ACC112 (cell line): Measurements from ENCODE around the gene ADPRHL1.
"Not testable (repeated sequence)": the region's sequence is repeated elsewhere in the genome, so short reads cannot be mapped to it uniquely, and the experiment has no call there.

Experiments used
- H2AFZ ChIP-seq: fragments of 200-600 bp; sonication (generic); one replicate; pipeline ENCODE4 v1.6.0; 2017; ENCODE audit warnings: antibody characterized with exemption, low read length; ENCODE audit not compliant: unreplicated experiment
- H3K27ac ChIP-seq: fragments of 200-600 bp; sonication (generic); 2 replicates; pipeline ENCODE4 v1.5.1; 2014; ENCODE audit warnings: low read depth, mild to moderate bottlenecking, antibody characterized with exemption, low read length, moderate library complexity
- H3K27me3 ChIP-seq: fragments of 200-600 bp; sonication (generic); 2 replicates; pipeline ENCODE4 v1.6.1; 2014; ENCODE audit warnings: mild to moderate bottlenecking, antibody characterized with exemption, low read length, moderate library complexity, mixed read lengths; ENCODE audit not compliant: insufficient read depth
- H3K36me3 ChIP-seq: fragments of 200-600 bp; sonication (generic); 2 replicates; pipeline ENCODE4 v1.6.1; 2016; ENCODE audit warnings: mild to moderate bottlenecking, antibody characterized with exemption, low read length, moderate library complexity, mixed read lengths; ENCODE audit not compliant: insufficient read depth
- H3K4me1 ChIP-seq: fragments of 200-600 bp; sonication (generic); one replicate; pipeline ENCODE4 v1.6.1; 2016; ENCODE audit warnings: low read length, mixed read lengths; ENCODE audit not compliant: insufficient read depth, unreplicated experiment, control insufficient read depth
- H3K4me3 ChIP-seq: fragments of 200-600 bp; sonication (generic); 2 replicates; pipeline ENCODE4 v1.5.1; 2014; ENCODE audit warnings: mild to moderate bottlenecking, low read depth, low read length
- H3K79me2 ChIP-seq: fragments of 200-600 bp; sonication (generic); one replicate; pipeline ENCODE4 v1.6.0; 2016; ENCODE audit warnings: low read length; ENCODE audit not compliant: control insufficient read depth, unreplicated experiment, insufficient read depth

The ADPRHL1 gene

DNA sequence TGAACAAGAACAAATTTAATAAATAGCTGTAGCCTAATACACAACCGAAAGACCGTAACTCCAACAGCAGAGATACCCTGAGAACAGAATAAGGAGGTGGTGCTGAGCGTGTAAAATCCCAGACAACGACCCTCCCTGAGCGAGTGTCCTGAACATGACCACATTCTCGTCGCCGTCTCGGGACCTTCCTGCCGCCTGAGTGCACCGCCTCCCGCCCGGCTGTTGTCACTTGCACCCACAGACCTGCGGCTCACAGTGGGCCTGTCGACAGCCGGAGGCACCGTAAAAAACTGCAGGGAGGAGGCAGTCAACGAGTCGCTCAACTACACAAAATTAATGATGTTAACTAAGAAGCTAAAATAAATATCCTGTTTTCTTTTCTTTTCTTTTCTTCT lies 53.5 kb downstream of the ADPRHL1 start:
- no peak overlapping the region for H2AFZ ChIP-seq
- H3K79me2 ChIP-seq: no peaks in the 10 kb centered on the region
- no peak overlapping the region for H3K27ac ChIP-seq
- no peaks in the 10 kb centered on the region for H3K27me3 ChIP-seq
- no peak overlapping the region for H3K4me3 ChIP-seq
- no peaks in the 10 kb centered on the region for H3K4me1 ChIP-seq
- no peaks in the 10 kb centered on the region for H3K36me3 ChIP-seq

DNA sequence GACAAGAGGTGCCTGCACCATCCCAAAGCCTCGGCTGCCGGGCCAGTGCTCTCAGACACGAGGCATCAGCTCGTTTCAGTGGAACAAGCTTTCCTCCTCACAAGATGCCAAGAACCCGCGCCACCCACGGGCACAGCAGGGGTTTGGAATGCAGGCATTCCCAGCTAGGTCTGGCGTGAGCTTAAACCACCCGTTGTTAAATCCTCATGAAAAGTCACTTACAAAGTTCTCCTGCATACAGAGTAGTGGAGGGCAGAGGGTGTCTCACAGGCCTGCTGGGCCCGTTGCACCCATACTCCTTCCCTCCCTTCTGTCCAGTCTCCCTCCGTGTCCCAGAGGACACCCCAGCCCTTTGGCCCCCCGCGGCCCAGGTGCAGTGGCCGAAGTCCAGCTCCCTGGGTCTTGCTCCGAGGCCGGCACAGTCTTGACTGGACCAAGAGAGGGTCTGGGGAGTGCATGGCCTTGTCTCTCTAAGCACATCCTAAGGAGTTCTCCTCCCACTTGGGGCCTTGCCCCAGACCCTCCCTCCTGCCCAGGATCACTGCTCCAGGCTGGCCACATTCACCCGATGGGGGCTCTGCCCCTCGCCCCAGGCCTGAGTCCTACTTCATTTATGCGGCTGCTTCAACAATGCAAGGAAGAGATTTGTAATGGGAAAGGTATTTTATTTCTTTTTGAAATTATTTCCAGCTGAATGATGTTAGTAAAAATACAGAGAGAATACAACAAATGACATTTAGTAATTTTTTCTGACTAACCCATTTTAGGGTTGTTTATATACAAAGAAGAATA lies 54.1 kb downstream of the ADPRHL1 start:
- Histone ChIP-seq H3K4me3 (no peak overlapping the region), H3K36me3 (no peaks in the 10 kb centered on the region), H3K4me1 (no peaks in the 10 kb centered on the region), H3K79me2 (no peaks in the 10 kb centered on the region), H3K27ac (no peak overlapping the region), H3K27me3 (no peaks in the 10 kb centered on the region), H2AFZ (no peak overlapping the region)

DNA sequence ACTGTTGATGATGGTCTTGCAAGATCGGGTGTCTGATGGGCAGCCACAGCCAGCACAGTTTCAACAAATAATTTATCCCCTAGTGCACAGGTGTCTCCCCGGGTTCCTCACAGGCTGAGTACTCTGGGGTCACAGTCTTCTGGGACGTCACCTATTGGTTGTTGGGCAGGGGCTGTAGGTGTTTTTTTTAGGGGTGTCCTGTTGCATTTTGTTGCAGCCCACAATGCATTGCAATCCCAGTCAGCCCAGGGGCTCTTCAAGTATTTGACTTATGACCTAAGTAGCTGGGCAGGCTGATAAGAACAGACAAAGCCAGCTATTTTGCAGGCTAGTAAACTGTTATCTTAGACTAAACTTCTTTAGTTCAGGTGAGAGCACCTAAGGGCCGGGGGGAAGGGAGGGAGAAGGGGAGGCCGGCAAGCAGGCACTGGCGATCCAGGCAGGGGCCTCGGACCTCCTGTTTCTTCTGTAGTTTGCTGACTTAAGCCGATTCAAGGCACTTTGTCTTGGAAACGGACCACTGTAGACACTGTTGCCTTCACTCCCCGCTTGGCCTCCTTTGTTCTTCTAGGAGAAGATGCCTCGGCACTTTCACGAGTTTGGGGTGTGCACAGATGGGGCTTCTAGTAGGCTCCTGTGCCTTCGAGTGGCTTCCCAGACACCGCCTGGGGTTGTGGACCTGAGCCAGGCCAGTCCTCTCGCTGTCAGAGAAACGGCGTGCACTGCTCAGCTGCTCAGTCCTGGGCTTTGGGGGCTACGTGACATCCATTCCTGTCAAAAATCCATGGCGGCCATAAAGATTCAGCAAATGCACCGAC lies 55.5 kb downstream of the ADPRHL1 start:
- H3K4me3 ChIP-seq: no peak overlapping the region
- H3K27ac ChIP-seq: no peak overlapping the region
- H3K4me1 ChIP-seq: peaks cover 5% of the 10 kb centered on the region
- H3K27me3 ChIP-seq: no peaks in the 10 kb centered on the region
- no peaks in the 10 kb centered on the region for H3K79me2 ChIP-seq
- H3K36me3 ChIP-seq: no peaks in the 10 kb centered on the region
- no peak overlapping the region for H2AFZ ChIP-seq

DNA sequence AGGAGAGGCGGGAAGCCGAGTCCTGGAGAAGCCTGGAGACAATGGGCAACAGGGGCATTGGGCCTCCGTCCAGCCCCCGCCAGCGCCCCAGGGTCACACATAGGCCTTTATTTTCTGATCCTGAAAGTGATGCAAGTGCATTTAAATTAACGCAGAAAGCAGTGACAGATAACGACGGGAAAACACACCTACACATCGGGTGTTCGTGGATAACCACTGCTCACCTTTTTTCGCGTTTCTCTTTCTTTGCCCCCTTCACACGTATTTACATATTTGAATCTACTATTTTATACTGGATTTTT lies 59.0 kb downstream of the ADPRHL1 start:
- H3K4me3 ChIP-seq: peak overlapping the region; percentile 83; the same call in 1 of the 2 replicates
- H3K27ac ChIP-seq: no peak overlapping the region
- H3K4me1 ChIP-seq: peaks cover 5% of the 10 kb centered on the region
- no peak overlapping the region for H2AFZ ChIP-seq
- H3K27me3 ChIP-seq: no peaks in the 10 kb centered on the region
- no peaks in the 10 kb centered on the region for H3K36me3 ChIP-seq
- H3K79me2 ChIP-seq: no peaks in the 10 kb centered on the region

DNA sequence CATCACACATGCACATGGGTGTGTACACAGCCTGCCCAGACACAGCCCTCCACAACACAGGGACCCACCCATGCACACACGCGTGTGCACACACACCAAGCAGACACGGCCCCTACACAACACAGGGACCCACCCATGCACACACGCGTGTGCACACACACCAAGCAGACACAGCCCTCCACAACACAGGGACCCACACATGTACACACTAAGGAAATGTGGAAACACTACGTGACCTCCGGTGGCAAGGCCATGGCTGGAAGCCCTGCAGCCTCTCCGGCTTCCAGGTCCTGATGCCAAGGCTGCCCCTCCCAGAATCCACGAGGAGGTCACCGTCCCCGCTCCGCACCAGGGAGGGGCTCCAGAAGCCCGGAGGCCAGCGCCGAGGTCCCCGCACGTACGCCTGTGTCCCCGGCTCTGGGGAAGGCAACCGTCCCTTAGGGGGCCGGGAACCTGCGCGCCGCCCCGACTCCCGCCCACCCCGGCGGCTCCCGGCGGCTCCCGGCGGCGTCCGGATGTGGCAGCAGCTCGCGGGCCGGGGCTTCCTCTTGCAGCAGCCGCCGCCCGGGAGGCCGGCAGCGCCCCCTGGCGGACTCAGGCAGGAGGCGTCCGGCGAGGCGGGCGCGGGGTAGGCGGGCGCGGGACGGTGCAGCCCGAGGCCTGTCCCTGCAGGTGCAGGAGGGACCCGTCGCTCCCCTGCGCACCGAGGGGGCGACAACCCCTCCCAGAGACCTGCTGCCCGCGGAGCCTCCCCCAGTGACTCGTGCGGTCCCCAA lies 59.5 kb downstream of the ADPRHL1 start:
- no peaks in the 10 kb centered on the region for H3K36me3 ChIP-seq
- H2AFZ ChIP-seq: peak overlapping the region; percentile 67
- no peak overlapping the region for H3K27ac ChIP-seq
- H3K4me3 ChIP-seq: peak overlapping the region; percentile 83
- peaks cover 5% of the 10 kb centered on the region for H3K4me1 ChIP-seq
- H3K27me3 ChIP-seq: no peaks in the 10 kb centered on the region
- no peaks in the 10 kb centered on the region for H3K79me2 ChIP-seq

DNA sequence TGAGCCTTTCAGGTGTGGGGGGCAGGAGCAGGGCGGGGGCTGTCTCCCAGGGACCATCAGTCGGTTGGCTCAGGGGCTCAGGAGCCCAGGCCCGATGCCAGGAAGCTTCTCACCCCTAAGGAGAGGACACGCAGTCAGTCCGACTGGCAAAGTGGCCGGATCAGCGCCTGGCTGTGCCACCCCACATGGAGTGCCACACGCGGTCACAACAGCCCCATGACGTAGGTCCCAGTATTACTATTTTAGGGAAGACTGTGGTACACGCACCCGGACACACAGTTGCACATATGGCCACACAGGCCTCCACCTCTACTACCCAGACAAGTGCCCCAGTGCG lies 60.1 kb downstream of the ADPRHL1 start:
- Histone ChIP-seq H3K27me3 (no peaks in the 10 kb centered on the region), H3K36me3 (no peaks in the 10 kb centered on the region), H2AFZ (peak overlapping the region; percentile 67), H3K79me2 (no peaks in the 10 kb centered on the region), H3K4me3 (peak overlapping the region; percentile 83), H3K27ac (no peak overlapping the region), H3K4me1 (peaks cover 5% of the 10 kb centered on the region)

DNA sequence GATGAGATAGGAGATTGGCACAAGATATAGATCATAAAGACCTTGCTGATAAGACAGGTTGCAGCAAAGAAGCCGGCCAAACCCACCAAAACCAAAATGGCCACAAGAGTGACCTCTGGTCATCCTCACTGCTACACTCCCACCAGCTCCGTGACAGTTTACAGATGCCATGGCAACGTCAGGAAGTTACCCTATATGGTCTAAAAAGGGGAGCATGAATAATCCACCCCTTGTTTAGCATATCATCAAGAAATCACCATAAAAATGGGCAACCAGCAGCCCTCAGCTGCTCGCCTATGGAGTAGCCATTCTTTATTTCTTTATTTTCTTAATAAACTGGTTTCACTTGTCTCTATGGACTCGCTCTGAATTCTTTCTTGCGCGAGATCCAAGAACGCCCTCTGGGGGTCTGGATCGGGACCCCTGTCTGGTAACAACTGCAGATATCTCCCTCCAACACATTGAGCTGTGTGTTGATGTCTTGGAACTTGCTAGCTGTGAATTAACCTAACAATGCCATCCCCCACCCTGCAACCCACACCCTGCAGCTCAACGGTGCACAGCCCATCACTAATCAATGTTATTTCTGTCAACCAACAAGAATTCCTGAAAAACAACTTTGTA lies 62.3 kb downstream of the ADPRHL1 start:
- H3K27ac ChIP-seq: no peak overlapping the region

DNA sequence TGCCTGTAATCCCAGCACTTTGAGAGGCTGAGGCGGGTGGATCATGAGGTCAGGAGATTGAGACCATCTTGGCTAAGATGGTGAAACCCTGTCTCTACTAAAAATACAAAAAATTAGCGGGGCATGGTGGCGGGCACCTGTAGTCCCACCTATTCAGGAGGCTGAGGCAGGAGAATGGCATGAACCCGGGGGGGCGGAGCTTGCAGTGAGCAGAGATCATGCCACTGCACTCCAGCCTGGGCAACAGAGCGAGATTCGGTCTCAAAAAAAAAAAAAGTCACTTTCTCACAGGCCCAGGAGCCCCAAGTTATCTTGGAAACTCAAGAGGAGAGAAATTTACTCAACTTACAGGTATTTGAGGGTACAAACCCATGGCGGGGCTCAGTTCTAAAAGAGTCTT lies 63.7 kb downstream of the ADPRHL1 start:
- not testable (repeated sequence) for H3K27me3 ChIP-seq, H2AFZ ChIP-seq, H3K36me3 ChIP-seq, H3K79me2 ChIP-seq, H3K4me1 ChIP-seq, H3K27ac ChIP-seq, H3K4me3 ChIP-seq

More for the DNA sequence above, 62.3 kb downstream of the ADPRHL1 start:
- peaks cover 5% of the 10 kb centered on the region for H3K4me1 ChIP-seq
- H3K79me2 ChIP-seq: no peaks in the 10 kb centered on the region
- H3K27me3 ChIP-seq: no peaks in the 10 kb centered on the region
- H3K36me3 ChIP-seq: no peaks in the 10 kb centered on the region
- H2AFZ ChIP-seq: no peak overlapping the region
- no peak overlapping the region for H3K4me3 ChIP-seq

DNA sequence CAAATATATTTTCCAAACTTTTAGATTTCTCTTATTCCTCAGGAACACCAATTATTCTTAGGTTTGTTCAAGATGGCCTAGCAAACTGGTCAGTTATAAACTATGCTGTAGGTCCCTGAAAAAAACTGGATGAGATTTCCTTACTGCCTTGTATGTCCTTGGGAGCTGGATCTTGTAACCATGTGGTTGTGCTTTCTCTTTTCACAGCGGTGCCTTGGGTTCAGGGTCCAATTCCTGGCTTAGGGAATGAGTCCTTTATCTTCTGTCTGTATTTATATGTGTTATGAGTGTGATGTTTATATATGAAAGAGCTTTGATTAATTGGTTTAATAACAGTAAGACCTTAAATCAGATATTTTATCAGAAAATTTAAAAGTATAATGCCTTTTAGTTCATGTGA lies 65.9 kb downstream of the ADPRHL1 start:
- Histone ChIP-seq H3K79me2 (no peaks in the 10 kb centered on the region), H3K4me1 (no peaks in the 10 kb centered on the region), H3K27me3 (peaks cover 4% of the 10 kb centered on the region; the same call in 1 of the 2 replicates), H3K36me3 (no peaks in the 10 kb centered on the region), H3K4me3 (no peak overlapping the region), H2AFZ (no peak overlapping the region), H3K27ac (no peak overlapping the region)

DNA sequence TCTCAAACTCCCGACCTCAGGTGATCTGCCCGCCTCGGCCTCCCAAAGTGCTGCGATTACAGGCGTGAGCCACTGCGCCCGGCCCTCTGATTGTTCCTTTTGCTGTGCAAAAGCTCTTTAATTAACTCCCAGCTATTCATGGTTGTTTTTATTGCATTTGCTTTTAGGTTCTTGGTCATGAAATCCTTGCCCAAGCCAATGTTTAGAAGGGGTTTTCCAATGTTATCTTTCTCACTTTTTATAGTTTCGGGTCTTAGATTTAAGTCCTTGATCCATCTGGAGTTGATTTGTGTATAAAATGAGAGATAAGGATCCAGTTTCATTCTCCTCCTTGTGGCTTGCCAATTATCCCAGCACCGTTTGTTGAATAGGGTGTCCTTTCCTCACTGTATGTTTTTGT lies 70.2 kb downstream of the ADPRHL1 start:
- H3K27ac ChIP-seq: no peak overlapping the region
- H2AFZ ChIP-seq: no peak overlapping the region

More for the DNA sequence above, 70.2 kb downstream of the ADPRHL1 start:
- Histone ChIP-seq H3K79me2 (no peaks in the 10 kb centered on the region), H3K4me1 (no peaks in the 10 kb centered on the region), H3K27me3 (peaks cover 13% of the 10 kb centered on the region; the same call in 1 of the 2 replicates), H3K36me3 (no peaks in the 10 kb centered on the region), H3K4me3 (no peak overlapping the region)
